Measurements from ENCODE around the gene ZBTB11.
A peak's percentile ranks its signal among the peaks of the same experiment; 100 is the strongest.

GRCh38 chr3:101676765-101677435 lies at the start of gene ZBTB11:
- TF ChIP-seq EZH2 (IDR thresholded peaks at IDR 0.05; ENCODE audit: borderline replicate concordance, low read length) (no peak), CTCF (conservative IDR thresholded peaks at IDR 0.05 in 1 of 2, IDR thresholded peaks at IDR 0.05 in 1 of 2; ENCODE audit: extremely low read depth in 1 of 2, insufficient read depth in 1 of 2, low read depth in 1 of 2, low read length in 2 of 2) (peak; percentile 49 to 64)

Data from mammary epithelial cell (primary cell).